ENCODE measurements around the gene KIRREL3.

DNA sequence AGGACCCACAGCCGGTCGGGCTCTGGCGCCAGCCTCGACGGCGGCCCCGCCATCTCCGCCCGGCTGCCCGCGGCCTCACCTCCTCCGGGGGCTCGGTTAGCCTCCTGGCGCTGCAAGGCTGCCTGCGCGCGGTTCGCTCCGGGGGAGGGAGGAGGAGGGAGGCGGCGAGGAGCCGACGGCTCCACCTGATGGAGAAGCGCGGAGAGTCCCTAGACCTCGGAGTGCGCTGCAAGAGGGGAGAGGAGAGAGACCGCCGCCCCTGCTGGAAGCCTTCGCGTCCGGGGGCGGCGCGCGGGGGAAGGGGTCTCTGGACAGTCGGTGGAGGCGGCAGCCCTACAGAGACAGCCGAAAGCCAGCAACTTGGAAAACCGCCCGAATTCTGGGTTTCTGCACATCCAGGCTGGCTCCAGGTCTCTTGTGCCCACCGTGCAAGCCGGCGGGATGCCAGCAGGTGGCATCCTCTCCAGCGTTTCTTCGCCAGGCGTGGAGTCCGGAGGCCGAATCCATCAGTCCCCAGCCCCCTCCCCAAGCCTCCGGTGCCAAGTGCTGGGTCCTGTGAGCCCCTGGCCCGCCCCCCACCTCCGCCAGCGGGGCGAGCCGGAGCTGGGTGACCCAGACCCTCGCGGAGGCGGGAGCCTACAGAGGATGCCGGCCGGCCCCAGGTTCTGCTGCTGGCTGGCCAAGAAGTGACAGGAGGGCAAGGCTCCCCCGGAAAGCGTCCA lies 2.9 kb upstream of the KIRREL3 start:
- no peak for TF ChIP-seq POLR2A (IDR thresholded peaks at IDR 0.05)
- no peak for TF ChIP-seq CTCF (IDR thresholded peaks at IDR 0.05)
- TF ChIP-seq POLR2AphosphoS5 (IDR thresholded peaks at IDR 0.05) = no peak
